Thymus (tissue), 11 donors: ENCODE data around the gene CHFR. TPM values are rescaled to one million over a fixed set of nuclear protein-coding genes. Genes with fewer than 3 reads are reported as not detected.
A peak's percentile ranks its signal among the peaks of the same experiment; 100 is the strongest.
"Not testable (repeated sequence)": the region's sequence is repeated elsewhere in the genome, so short reads cannot be mapped to it uniquely, and the experiment has no call there.

Experiments
- DNase-seq, 9 donors: peaks; one replicate each; pipeline ENCODE4 v3.0.0-alpha.2; 2013; ENCODE audit warnings: low spot score in 9 of 9, low read depth in 6 of 9, missing footprints in 1 of 9
- H3K27ac ChIP-seq, 2 donors: one replicate each; pipeline ENCODE4 v1.5.1; 2013; ENCODE audit warnings: control low read depth in 1 of 2, low read depth in 1 of 2, low read length in 1 of 2, mild to moderate bottlenecking in 1 of 2, moderate library complexity in 1 of 2
- H3K27me3 ChIP-seq, 2 donors: one replicate each; pipeline ENCODE4 v1.5.1; 2013; ENCODE audit warnings: low read length in 1 of 2; ENCODE audit not compliant: control insufficient read depth in 2 of 2, insufficient read depth in 1 of 2
- H3K36me3 ChIP-seq, 2 donors: one replicate each; pipeline ENCODE4 v1.5.1; 2013; ENCODE audit warnings: low read length in 1 of 2, mild to moderate bottlenecking in 1 of 2, moderate library complexity in 1 of 2; ENCODE audit not compliant: control insufficient read depth in 2 of 2, insufficient read depth in 2 of 2
- H3K4me1 ChIP-seq, 2 donors: one replicate each; pipeline ENCODE4 v1.5.1; 2013; ENCODE audit warnings: low read length in 2 of 2; ENCODE audit not compliant: control insufficient read depth in 2 of 2, insufficient read depth in 2 of 2
- H3K4me3 ChIP-seq, 2 donors: one replicate each; pipeline ENCODE4 v1.5.1; 2013; ENCODE audit warnings: low read length in 2 of 2, control low read depth in 1 of 2, mild to moderate bottlenecking in 1 of 2
- H3K9me3 ChIP-seq, 2 donors: one replicate each; pipeline ENCODE4 v1.5.1; 2013; ENCODE audit warnings: low read length in 1 of 2, mild to moderate bottlenecking in 1 of 2; ENCODE audit not compliant: control insufficient read depth in 2 of 2, insufficient read depth in 1 of 2
- WGBS: extraction: QIAGEN DNeasy Blood & Tissue Kit; methylation state at CpG from one replicate; pipeline ENCODE4 v1.1.7; 2013; 5-methylcytosine and 5-hydroxymethylcytosine counted together
- polyA plus RNA-seq: library from polyadenylated mRNA; stranded (reverse); fragments of 200-250 nt; gene quantifications from one replicate; pipeline ENCODE4 v1.2.3, GENCODE V29; 2013
- total RNA-seq: library from RNA; stranded (reverse); fragments of 120-200 nt; gene quantifications from one replicate; pipeline ENCODE4 v1.2.4, GENCODE V29; 2013
- donor health status: healthy.

The CHFR gene
- total and polyA plus RNA-seq, 2 donors: 39.5 to 85.4 TPM

DNA sequence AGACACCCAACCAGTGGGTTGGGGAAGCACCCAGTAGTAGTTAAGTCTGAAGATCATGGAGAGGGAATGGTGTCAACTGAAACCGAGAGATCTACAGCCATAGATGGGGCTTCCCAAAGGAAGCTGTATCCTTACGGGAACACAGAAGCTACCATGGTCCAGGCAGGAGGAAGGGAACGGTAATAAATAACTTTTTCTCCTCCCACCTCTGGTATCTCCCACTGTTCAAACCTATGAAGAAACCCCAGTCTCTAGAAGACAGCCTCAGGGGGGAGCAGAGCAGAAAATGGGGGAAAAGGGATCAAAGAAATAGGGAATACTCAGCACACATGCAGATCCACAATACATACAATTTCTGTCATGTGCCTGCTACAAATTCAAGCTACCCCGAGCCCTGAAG, 35.3 kb upstream of the CHFR start:
- Histone ChIP-seq H3K27me3 (no peaks in the 10 kb centered on the region), H3K4me1 (no peaks in the 10 kb centered on the region), H3K27ac (no peak overlapping the region), H3K9me3 (peaks cover 15 to 64% of the 10 kb centered on the region in 2 donors), H3K4me3 (no peak overlapping the region), H3K36me3 (peaks cover 0 to 3% of the 10 kb centered on the region in 2 donors)
- 99% methylated on average over 4 of the region's 4 CpGs for WGBS
- no peak for DNase-seq

DNA sequence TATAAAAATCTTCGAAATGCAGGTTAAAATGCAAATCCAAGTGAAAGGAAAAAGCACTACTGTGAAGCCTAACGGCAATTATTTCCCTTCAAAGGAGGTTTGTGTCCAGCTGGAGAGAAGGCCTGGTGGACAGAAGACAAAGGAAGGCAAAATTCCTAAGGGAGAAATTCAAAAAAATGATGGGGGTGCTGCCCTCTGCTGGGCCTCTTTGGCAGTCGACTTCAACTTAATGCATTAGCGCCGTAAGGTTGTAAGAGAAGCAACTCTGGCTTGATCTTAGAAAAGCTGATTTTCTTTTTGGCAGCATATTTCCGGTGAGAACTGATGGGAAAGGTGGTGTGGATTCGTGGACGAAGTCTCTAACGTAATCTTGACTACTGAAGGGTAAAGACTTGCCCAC, 34.3 kb upstream of the CHFR start:
- H3K4me3 ChIP-seq: no peak overlapping the region
- H3K27me3 ChIP-seq: no peaks in the 10 kb centered on the region
- WGBS: 84% methylated on average over 9 of the region's 9 CpGs
- H3K36me3 ChIP-seq: peaks cover 0 to 3% of the 10 kb centered on the region in 2 donors
- no peak overlapping the region for H3K27ac ChIP-seq
- peaks cover 17 to 67% of the 10 kb centered on the region in 2 donors for H3K9me3 ChIP-seq
- DNase-seq: no peak
- no peaks in the 10 kb centered on the region for H3K4me1 ChIP-seq

DNA sequence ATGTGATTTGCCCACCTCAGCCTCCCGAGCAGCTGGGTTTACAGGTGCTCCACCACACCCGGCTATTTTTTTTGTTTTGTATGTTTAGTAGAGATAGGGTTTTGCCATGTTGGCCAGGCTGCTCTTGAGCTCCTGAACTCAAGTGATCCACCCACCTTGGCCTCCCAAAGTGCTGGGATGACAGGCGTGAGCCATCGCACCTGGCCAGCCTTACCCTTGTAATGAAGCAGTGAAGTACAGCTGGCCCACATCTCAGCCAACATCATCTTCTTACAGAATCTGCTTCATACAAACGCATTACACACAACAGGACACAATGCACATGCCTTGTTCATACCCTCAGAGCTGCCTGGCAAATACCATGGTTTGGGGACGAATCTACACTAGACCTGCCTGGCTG, 31.3 kb upstream of the CHFR start:
- Histone ChIP-seq H3K27ac (no peak overlapping the region), H3K4me1 (no peaks in the 10 kb centered on the region), H3K9me3 (peaks cover 8 to 59% of the 10 kb centered on the region in 2 donors), H3K36me3 (no peaks in the 10 kb centered on the region), H3K27me3 (no peaks in the 10 kb centered on the region), H3K4me3 (no peak overlapping the region)
- 98% methylated on average over 6 of the region's 6 CpGs for WGBS
- no peak for DNase-seq

DNA sequence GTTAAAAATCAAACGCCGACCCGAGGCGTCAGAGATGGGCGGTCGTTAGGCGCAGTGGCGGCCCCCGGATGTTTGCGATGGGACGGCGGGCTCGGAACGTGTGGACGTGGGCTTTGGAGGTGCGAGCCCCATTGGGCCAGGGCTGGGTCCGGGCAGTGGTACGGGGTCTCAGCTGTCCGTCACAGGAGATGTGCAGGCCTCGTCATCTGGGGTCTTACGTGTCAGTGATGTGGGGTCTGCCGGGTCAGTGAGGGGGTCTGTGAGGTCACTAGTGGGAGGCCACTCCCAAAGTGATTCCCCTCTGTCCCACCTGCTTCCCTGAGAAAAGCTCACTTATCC, 21.6 kb upstream of the CHFR start:
- WGBS: 3% methylated on average over 22 of the region's 22 CpGs
- peaks cover 6 to 62% of the 10 kb centered on the region in 2 donors for H3K9me3 ChIP-seq

DNA sequence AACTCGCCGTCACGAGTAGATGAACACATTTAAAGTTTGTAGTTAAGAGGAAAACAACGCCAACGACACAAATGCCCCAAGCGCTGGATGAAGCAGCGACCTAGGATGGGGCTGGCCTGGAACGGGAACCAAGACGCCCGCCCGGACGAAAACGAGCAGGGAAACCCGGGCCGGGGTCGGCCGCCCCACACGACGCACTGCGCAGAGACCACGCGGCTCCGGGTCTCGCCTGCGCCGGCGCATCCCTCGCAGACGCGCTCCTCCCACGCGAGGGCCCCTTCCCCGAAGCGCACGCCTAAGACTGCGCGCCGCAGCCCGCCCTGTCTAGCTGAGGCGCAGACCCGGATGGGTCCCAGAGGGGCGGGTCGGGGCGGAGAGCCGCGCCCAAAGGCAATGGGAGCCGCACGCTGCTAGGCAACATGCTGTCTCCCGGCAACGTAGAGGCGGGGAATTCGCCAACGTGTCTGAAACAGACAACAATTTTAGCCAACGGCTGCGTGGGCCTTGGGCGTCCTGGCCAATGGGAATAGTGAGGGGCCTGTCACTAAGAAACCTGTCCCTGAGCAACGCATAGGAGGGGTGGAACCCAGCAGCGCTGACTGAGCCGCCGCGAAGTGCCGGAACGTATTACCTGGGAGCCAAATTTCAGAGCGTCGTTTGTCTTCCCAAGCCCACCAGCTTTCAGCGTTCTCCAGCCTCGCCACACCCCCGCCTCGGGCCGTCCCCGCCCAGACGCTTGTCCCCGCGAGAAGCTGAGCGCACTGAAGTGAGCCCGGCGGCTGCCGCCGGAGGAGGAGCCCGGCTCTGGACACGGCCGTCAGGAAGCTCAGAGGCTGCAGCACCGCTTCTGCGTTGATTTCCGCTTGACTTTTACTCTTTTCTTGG, 21.0 kb upstream of the CHFR start:
- H3K9me3 ChIP-seq: peaks cover 6 to 62% of the 10 kb centered on the region in 2 donors

More for the DNA sequence above, 21.6 kb upstream of the CHFR start:
- H3K27ac ChIP-seq: peak overlapping the region; percentile 92 to 95
- H3K27me3 ChIP-seq: peaks cover 5 to 32% of the 10 kb centered on the region in 2 donors
- H3K4me1 ChIP-seq: peaks cover 8 to 27% of the 10 kb centered on the region in 2 donors
- H3K36me3 ChIP-seq: no peaks in the 10 kb centered on the region
- no peak for DNase-seq
- H3K4me3 ChIP-seq: peak overlapping the region; percentile 58 to 71

DNA sequence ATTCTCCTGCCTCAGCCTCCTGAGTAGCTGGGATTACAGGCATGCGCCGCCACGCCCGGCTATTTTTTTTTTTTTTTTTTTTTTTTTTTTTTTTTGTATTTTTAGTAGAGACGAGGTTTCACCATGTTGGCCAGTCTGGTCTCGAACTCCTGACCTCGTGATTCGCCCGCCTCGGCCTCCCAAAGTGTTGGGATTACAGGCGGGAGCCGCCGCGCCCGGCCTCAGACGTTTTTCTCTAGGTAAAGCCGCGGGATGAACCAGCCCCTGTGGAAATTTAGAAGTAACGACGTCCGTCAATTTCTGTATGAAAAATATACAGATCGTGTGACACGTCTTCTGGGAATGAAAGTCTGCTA, 20.4 kb upstream of the CHFR start:
- not testable (repeated sequence) for H3K36me3 ChIP-seq, DNase-seq
- peaks cover 5 to 32% of the 10 kb centered on the region in 2 donors for H3K27me3 ChIP-seq
- peaks cover 6 to 56% of the 10 kb centered on the region in 2 donors for H3K9me3 ChIP-seq
- H3K4me1 ChIP-seq: peaks cover 8 to 27% of the 10 kb centered on the region in 2 donors
- WGBS: 10% methylated on average over 23 of the region's 23 CpGs
- peak overlapping the region; percentile 73 to 81 for H3K27ac ChIP-seq
- H3K4me3 ChIP-seq: peak overlapping the region; percentile 58 to 71

More for the DNA sequence above, 21.0 kb upstream of the CHFR start:
- peak; percentile 90 to 98 (median 93) for DNase-seq
- H3K27me3 ChIP-seq: peaks cover 5 to 32% of the 10 kb centered on the region in 2 donors
- H3K36me3 ChIP-seq: no peaks in the 10 kb centered on the region
- WGBS: 1% methylated on average over 85 of the region's 85 CpGs
- H3K4me1 ChIP-seq: peaks cover 8 to 27% of the 10 kb centered on the region in 2 donors
- H3K4me3 ChIP-seq: peak overlapping the region; percentile 58 to 71
- H3K27ac ChIP-seq: peak overlapping the region; percentile 92 to 95

DNA sequence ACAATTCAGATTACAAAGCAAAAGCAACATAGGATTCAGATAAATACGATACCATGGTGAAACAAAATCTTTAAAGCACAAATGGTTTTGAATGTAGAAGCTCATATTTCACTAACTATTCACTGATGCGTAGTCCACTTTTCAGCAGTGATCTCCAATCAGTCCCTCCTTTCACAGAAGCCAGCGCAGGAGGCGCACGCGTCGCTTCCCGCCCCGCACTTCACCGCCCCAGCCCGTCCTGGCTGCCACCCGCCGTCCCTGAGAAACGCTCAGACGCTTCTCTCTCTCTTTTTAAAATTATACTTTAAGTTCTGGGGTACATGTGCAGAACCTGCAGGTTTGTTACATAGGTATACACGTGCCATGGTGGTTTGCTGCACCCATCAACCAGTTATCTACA, 19.8 kb upstream of the CHFR start:
- no peak overlapping the region for H3K4me3 ChIP-seq
- no peak overlapping the region for H3K27ac ChIP-seq
- H3K36me3 ChIP-seq: no peaks in the 10 kb centered on the region
- 30% methylated on average over 16 of the region's 16 CpGs for WGBS
- H3K4me1 ChIP-seq: peaks cover 8 to 27% of the 10 kb centered on the region in 2 donors
- H3K27me3 ChIP-seq: peaks cover 5 to 32% of the 10 kb centered on the region in 2 donors
- H3K9me3 ChIP-seq: peaks cover 6 to 55% of the 10 kb centered on the region in 2 donors
- DNase-seq: no peak

DNA sequence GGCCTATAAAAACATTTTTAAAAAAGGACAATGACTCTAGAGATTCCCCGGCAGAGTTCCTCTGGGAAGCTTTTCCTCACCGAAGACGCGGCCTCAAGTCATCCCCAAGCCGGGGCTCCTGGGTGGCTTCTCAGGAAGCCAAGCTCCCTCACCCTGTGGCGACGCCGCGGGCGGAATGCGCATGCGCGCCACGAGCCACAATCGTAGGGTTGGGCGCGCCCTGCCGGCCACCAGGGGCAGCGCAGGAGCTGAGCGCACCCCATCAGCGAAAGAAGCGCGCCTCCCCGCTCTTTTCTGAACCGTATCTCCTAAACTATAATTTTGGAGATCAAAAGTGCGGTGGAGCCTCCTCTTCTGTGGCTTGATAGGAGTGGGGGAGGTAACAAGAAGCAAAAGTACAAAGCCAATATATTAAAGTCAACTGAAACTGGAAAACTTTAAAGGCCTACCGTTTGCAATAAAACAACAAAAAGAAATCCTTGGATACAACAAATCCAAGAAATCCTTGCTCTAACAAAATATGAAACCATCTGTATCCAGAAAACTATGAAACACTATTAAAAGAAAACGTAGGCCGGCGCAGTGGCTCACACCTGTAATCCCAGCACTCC, 17.4 kb upstream of the CHFR start:
- peaks cover 6 to 47% of the 10 kb centered on the region in 2 donors for H3K9me3 ChIP-seq
- peaks cover 5 to 32% of the 10 kb centered on the region in 2 donors for H3K27me3 ChIP-seq
- peak; percentile 42 to 91 (median 80) for DNase-seq
- peaks cover 8 to 35% of the 10 kb centered on the region in 2 donors for H3K4me1 ChIP-seq
- peak overlapping the region in 1 of 2 donors; percentile 33 for H3K4me3 ChIP-seq
- no peaks in the 10 kb centered on the region for H3K36me3 ChIP-seq
- 8% methylated on average over 30 of the region's 30 CpGs for WGBS
- no peak overlapping the region for H3K27ac ChIP-seq

DNA sequence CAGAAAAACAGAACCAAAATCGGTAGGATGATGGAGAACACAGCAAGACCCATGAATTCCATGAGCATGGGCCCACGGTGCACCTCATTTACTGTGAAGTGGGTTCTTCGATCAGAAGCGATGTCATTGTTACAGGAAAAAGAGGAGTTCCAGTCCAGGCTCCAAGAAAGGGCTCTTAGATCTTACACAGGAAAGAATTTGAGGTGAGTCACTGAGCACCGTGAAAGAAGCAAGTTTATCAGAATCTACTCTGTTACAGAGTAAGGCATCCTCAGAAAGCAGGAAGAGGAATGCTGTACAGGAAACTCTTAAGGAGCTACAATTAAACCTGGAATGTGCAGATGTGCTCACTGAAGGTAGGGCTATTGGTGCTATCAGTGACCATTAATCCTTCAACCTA, 11.6 kb upstream of the CHFR start:
- Histone ChIP-seq H3K4me3 (no peak overlapping the region), H3K9me3 (peaks cover 0 to 6% of the 10 kb centered on the region in 2 donors), H3K36me3 (no peaks in the 10 kb centered on the region), H3K27me3 (no peaks in the 10 kb centered on the region), H3K4me1 (peaks cover 0 to 8% of the 10 kb centered on the region in 2 donors), H3K27ac (no peak overlapping the region)
- DNase-seq: no peak
- WGBS: 91% methylated on average over 5 of the region's 5 CpGs
